GM21529 (cell line): Measurements from ENCODE around the gene COL20A1.
"Not testable (repeated sequence)": the region's sequence is repeated elsewhere in the genome, so short reads cannot be mapped to it uniquely, and the experiment has no call there.

ENCODE experiments used
- ATAC-seq: cut with Tn5 transposase; IDR thresholded peaks from one replicate; pipeline ENCODE4 v1.9.1; 2021; ENCODE audit not compliant: unreplicated experiment

The COL20A1 gene

GRCh38 chr20:63292904-63293303, at the start of gene COL20A1:
TSS of gene COL20A1 (plus strand) at chr20:63293186. CDS start at chr20:63295108, 1,922 bp downstream.
- ATAC-seq, result no peak

DNA sequence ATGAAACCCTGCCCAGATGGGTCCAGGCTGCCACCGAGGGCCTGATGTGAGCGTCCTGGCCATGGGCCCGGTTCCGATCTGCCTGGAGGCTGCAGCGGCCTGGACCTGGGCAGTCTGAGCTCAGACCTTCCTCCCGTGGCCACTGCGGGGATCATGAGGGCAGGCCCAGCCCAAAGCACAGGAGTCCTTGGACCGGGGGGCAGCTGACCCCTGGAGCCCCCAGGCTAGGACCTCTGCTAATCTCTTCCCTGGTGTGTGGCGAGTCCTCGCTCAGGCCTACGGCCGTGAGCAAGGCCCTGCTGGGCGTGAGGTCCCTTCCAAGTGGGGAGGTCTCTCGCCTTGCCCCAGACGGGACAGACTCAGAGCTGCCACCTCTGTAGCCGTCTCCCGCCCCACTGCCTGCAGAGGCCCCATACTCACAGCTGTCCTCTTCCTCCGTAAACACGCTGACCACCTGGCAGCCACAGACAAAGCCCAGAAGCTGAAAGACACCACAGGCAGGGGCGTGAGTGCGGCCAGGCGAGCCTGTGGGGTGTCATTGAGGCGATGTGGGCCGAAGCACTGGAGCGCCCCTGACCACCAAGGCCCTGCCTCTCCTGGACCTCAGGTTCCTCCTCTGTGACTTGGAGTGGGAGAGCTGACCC, 49.3 kb upstream of the COL20A1 start:
- no peak for ATAC-seq

GRCh38 chr20:63244468-63244867, 48.5 kb upstream of the COL20A1 start:
- no peak for ATAC-seq

- ATAC-seq, result no peak
Measured at GRCh38 chr20:63246490-63247288, 46.3 kb upstream of the COL20A1 start.

GRCh38 chr20:63247671-63248228, 45.2 kb upstream of the COL20A1 start:
- ATAC-seq, result no peak

GRCh38 chr20:63248835-63249591, 44.0 kb upstream of the COL20A1 start:
- no peak for ATAC-seq

DNA sequence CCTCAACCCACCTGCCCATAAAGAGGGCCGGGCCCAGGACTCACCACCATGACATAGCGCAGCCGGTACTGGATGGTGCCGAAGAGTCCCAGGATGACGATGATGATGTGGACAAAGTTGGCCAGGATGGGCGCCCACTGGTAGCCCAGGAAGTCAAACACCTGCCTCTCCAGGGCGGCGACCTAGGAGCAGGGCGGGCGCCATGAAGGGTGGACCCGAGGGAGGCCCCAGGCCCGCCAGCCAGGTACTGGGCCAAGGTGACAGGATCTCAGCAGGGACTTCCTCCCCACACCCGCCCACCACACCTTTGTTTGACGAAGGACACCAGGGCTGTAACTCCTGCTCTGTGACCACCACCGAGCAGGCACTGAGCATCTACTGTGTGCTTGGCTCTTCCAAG, 43.1 kb upstream of the COL20A1 start:
- ATAC-seq, result no peak

DNA sequence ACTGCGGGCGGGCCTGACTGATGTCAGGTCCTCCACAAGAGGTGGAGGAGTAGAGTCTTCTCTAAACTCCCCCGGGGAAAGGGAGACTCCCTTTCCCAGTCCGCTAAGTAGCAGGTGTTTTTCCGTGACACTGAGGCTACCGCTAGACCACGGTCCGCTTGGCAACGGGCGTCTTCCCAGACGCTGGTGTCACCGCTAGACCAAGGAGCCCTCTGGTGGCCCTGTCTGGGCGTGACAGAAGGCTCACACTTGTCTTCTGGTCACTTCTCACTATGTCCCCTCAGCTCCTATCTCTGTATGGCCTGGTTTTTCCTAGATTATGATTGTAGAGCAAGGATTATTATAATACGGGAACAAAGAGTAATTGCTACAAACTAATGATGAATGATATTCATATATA, 41.6 kb upstream of the COL20A1 start:
- not testable (repeated sequence) for ATAC-seq

GRCh38 chr20:63252284-63252711, 40.7 kb upstream of the COL20A1 start:
- ATAC-seq, result no peak

DNA sequence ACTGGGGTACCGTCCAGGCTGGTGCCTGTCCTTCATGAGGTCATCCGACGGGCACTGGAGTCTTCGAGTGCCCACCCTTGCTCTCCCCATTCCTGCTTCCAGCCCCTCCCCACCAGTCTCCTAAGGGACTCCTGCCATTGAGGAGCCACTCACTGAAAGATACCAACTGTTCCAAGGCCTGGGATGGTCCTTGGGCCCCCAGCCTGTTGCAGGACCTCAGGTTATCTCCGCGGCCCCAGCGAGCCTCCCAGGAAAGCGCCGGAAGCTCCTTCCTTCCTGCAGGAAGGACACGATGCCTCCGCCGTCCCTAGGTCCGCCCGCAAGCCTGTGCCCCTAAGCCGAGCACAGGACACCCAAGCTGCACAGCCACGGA, 39.9 kb upstream of the COL20A1 start:
- ATAC-seq, result no peak

DNA sequence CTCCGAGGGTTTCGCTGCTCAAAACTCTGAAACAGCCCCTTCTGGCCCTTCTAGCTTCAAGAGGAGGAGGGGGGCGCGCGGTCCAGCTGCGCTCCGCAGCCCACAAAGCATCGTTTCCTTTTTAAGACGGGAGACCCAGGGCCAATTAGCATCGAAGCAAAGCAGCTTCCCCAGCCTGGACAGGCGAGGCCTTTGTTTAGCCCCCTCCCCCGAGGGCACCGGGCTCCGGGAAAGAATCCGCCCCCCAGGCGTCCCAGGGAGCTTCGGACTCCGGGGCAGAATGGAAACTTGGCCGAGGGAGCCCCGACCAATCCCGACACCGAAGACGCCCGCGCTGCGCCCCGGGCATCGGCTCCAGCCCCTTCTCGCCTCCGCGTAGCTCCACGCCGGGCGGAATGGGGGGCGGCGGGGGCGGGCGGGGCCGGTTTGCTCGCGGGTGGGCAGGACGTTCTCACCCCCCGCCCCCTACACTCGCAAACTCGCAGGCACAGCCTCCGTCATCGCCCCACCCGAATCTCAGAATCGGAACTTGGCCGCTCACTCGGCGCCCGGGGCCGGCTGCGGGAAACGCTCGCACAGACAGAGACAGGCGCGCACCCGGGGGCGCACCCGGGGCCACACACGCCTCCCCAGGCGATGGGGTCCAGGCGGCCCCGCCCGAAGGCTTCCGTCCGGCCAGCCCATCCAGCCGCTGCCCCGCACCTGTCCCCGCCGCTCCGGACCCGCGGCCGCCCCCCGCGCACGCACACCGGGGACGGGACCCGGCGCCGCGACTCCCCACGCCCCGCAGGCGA, 39.4 kb upstream of the COL20A1 start:
- no peak for ATAC-seq

DNA sequence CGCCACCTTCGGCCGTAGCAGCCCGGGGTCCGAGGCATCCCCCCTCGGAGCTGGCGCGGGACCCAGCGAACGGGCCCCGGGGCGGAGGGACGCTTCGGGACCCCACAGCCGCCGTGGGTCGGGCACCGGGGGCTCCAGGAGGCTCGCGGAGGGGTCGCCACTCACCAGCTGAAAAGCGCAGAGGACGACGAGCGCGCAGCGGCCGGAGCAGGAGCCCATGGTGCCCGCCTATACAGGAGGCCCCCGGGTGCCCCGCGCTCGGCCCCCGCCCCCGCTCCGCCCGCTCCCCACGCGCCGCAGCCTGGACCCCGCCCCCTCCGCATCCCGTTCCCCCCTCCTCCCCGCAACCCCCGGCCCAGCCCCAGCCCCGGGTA, 38.8 kb upstream of the COL20A1 start, which contains the start of gene NKAIN4:
TSS of gene NKAIN4 (minus strand) at position 232 of the 374 bp plus-strand sequence. CDS start at position 219, 13 bp downstream.
- ATAC-seq, result no peak

DNA sequence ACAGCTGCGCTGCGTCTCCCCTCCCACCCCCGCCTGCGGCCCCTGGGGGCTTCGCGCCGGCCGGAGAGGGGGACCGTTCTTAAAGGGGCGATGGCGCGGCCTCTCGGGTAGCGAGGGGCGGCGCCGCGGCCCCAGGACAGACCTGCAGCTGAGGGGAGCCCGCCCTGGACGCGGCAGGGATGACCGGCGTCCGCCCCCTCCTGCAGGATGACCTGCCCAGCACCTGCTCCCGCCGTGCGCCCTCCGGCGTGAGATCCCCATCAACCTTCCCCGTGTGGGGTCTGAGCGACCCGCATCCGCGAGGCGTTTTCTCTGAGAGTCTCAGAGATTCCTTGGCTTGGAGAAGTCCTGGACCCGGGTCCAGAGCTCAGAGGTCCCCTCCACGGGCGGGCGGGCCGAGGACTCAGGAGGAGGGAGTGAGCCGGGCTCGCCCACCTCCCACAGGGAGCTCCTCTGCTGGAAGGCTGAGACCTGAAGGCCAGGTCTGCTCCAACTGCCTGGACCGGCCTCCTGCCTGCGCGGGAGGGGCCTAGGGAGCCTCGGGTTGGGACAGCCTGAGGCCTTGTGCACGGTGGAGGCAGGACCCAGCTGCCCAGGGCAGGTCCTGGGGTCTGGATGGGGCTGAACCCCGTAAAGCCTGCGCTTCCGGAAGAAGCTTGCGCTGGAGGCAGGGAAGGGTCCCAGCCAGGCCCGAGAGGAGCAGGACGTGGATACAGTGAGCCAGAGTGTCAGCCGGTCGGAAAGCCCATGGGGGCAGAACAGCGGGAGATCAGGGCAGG, 38.2 kb upstream of the COL20A1 start:
- no peak for ATAC-seq

GRCh38 chr20:63255931-63256704, 36.9 kb upstream of the COL20A1 start:
- ATAC-seq, result no peak

DNA sequence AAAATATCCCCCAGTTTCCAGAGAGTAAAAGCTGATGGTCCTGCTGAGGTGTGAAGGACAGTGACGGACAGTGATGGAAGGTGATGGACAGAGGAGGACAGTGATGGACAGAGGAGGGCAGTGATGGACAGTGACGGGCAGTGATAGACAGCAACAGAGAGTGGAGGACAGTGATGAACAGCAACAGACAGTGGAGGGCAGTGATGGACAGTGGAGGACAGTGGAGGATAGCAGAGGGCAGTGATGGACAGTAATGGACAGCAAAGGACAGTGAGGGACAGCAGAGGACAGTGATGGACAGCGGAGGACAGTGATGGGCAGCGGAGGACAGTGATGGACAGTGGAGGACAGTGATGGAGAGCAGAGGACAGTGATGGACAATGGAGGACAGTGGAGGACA, 36.0 kb upstream of the COL20A1 start:
- no peak for ATAC-seq

DNA sequence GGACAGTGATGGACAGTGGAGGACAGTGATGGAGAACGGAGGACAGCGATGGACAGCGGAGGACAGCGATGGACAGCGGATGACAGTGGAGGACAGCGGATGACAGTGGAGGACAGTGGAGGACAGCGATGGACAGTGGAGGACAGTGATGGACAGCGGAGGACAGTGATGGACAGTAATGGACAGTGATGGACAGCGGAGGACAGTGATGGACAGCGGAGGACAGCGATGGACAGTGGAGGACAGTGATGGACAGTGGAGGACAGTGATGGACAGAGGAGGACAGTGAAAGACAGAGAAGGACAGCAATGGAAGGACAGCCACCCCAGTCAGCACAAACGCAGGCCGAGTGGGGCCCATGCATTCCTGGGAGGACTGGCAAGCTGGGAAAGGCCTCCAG, 35.4 kb upstream of the COL20A1 start:
- no peak for ATAC-seq

- no peak for ATAC-seq
Measured at GRCh38 chr20:63258781-63259180, 34.2 kb upstream of the COL20A1 start.

DNA sequence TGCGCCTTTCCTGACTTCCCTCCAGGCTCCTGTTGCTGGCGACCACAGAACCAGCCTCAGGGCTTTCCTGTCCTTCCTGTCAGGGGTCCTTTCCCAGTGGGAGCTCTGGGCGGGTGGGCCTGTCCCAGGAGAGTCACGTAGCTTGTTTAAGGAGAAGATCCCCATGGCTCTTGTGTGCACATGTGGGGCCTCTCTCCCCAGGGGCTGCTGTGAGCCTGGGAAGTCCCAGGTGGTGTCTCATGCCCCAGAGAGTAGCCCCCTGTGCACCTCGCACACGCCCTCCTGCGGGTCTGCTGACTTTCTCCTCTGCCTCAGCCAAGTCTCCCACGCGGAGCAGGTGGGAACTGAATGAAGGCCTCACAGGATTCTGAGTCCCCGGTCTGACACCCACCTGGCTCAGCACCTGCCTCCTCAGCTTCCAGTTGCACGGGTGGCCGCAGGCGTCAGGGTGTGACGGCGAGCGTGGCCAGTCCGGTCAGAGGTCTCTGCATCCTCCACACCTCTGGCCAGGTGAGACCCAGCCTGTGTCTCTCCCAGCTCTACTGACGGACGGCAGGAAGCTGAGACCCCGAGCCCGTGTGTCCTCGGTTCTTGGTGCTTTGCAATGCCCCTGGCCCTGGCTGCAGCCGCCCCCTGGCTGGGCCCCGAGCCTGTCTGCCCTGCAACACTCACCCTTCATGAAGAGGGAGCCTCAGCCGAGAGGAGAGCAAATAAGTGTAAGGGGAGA, 33.1 kb upstream of the COL20A1 start:
- ATAC-seq, result no peak
